ENCODE data around the gene CEP43.
A peak's percentile ranks its signal among the peaks of the same experiment; 100 is the strongest.
"Not testable (repeated sequence)": the region's sequence is repeated elsewhere in the genome, so short reads cannot be mapped to it uniquely, and the experiment has no call there.

CEP43 gene

DNA sequence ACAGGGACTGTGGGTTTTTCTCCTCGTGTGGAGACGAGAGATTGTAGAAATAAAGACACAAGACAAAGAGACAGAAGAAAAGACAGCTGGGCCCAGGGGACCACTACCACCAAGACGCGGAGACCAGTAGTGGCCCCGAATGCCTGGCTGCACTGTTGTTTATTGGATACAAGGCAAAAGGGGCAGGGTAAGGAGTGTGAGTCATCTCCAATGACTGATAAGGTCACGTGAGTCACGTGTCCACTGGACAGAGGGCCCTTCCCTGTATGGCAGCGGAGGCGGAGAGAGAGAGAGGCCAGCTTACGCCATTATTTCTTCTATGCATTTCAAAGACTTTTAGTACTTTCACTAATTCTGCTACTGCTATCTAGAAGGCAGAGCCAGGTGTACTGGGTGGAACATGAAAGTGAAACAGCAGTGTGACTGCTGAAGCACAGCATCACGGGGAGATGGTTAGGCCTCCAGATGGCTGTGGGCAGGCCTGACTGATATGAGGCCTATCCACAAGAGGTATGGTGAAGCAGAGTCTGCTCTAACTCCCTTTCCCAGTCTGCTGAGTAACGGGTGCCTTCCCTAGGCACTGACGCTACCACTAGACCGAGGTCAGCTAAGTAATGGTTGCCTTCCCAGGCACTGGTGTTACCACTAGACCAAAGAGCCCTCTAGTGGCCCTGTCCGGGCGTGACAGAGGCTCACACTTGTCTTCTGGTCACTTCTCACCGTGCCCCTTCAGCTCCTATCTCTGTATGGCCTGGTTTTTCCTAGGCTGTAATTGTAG lies 48.1 kb upstream of the CEP43 start:
- not testable (repeated sequence) for H3K4ac ChIP-seq (ENCODE audit: low read depth in 1 of 2, low read length in 2 of 2); H3K23ac ChIP-seq (ENCODE audit: low read length in 2 of 2); H2BK5ac ChIP-seq (ENCODE audit: low read depth, low read length, poor library complexity, severe bottlenecking); H3K4me2 ChIP-seq (ENCODE audit: low read length, poor library complexity, severe bottlenecking); H3K14ac ChIP-seq (ENCODE audit: low read length in 2 of 2); H4K8ac ChIP-seq (ENCODE audit: low read length); H3K18ac ChIP-seq (ENCODE audit: low read depth in 1 of 2, low read length in 2 of 2); H4K91ac ChIP-seq (ENCODE audit: low read length); H2AK5ac ChIP-seq (ENCODE audit: low read length, severe bottlenecking); H3K9me3 ChIP-seq (ENCODE audit: control insufficient read depth, low read length); H2BK15ac ChIP-seq (ENCODE audit: low read depth, poor library complexity, severe bottlenecking); H3K4me3 ChIP-seq (ENCODE audit: insufficient read depth in 1 of 2, low read depth in 1 of 2, low read length in 2 of 2); H3K27ac ChIP-seq (ENCODE audit: low read length, poor library complexity, severe bottlenecking); H2BK120ac ChIP-seq (ENCODE audit: low read depth, low read length); H2AFZ ChIP-seq (ENCODE audit: low read depth, low read length); H3K27me3 ChIP-seq (ENCODE audit: control insufficient read depth in 1 of 2, insufficient read depth in 1 of 2, low read length in 2 of 2); H2BK12ac ChIP-seq (ENCODE audit: low read length in 2 of 2); H3K9ac ChIP-seq (ENCODE audit: low read length)
- peak; percentile 53 for DNase-seq
- WGBS, result 85% methylated on average over 14 of the region's 17 CpGs
- peaks cover 0 to 40% of the 10 kb centered on the region in 2 experiments for H3K36me3 ChIP-seq (ENCODE audit: control insufficient read depth in 1 of 2, insufficient read depth in 2 of 2, low read depth in 1 of 2, low read length in 2 of 2)
- peaks cover 24% of the 10 kb centered on the region for H3K79me1 ChIP-seq (replicated peaks; ENCODE audit: low read length, poor library complexity, severe bottlenecking)
- peaks cover 12% of the 10 kb centered on the region for H3K4me1 ChIP-seq (ENCODE audit: control insufficient read depth, insufficient read depth, low read depth, low read length)

DNA sequence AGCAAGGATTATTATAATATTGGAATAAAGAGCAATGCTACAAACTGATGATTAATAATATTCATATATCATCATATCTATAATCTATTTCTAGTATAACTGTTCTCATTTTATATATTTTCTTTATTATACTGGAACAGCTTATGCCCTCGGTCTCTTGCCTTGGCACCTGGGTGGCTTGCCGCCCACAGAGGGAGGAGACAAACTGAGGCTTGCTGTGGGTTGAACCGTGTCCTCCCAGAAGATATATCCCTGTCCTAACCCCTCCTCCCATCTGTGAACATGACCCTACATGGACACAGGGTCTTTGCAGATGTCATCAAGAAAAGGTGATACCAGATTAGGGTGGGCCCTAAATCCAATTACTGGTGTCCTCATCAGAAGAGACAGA lies 47.5 kb upstream of the CEP43 start:
- H3K36me3 ChIP-seq (ENCODE audit: control insufficient read depth in 1 of 2, insufficient read depth in 2 of 2, low read depth in 1 of 2, low read length in 2 of 2), result peaks cover 0 to 37% of the 10 kb centered on the region in 2 experiments
- no peak overlapping the region for H2BK5ac ChIP-seq (ENCODE audit: low read depth, low read length, poor library complexity, severe bottlenecking)
- H2AK5ac ChIP-seq (ENCODE audit: low read length, severe bottlenecking), result no peak overlapping the region
- H2AFZ ChIP-seq (ENCODE audit: low read depth, low read length), result no peak overlapping the region
- peaks cover 22% of the 10 kb centered on the region for H3K79me1 ChIP-seq (replicated peaks; ENCODE audit: low read length, poor library complexity, severe bottlenecking)
- H3K23ac ChIP-seq (ENCODE audit: low read length in 2 of 2), result no peak overlapping the region
- H3K9me3 ChIP-seq (ENCODE audit: control insufficient read depth, low read length), result no peaks in the 10 kb centered on the region
- H2BK15ac ChIP-seq (ENCODE audit: low read depth, poor library complexity, severe bottlenecking), result no peak overlapping the region
- no peak overlapping the region for H4K8ac ChIP-seq (ENCODE audit: low read length)
- no peak overlapping the region for H3K18ac ChIP-seq (ENCODE audit: low read depth in 1 of 2, low read length in 2 of 2)
- H3K4me3 ChIP-seq (ENCODE audit: insufficient read depth in 1 of 2, low read depth in 1 of 2, low read length in 2 of 2), result no peak overlapping the region
- no peak overlapping the region for H3K14ac ChIP-seq (ENCODE audit: low read length in 2 of 2)
- no peaks in the 10 kb centered on the region for H3K27me3 ChIP-seq (ENCODE audit: control insufficient read depth in 1 of 2, insufficient read depth in 1 of 2, low read length in 2 of 2)
- H3K4me2 ChIP-seq (ENCODE audit: low read length, poor library complexity, severe bottlenecking), result no peak overlapping the region
- H3K9ac ChIP-seq (ENCODE audit: low read length), result no peak overlapping the region
- no peak overlapping the region for H2BK120ac ChIP-seq (ENCODE audit: low read depth, low read length)
- DNase-seq, result no peak
- no peak overlapping the region for H4K91ac ChIP-seq (ENCODE audit: low read length)
- H3K4me1 ChIP-seq (ENCODE audit: control insufficient read depth, insufficient read depth, low read depth, low read length), result peaks cover 13% of the 10 kb centered on the region
- H3K4ac ChIP-seq (ENCODE audit: low read depth in 1 of 2, low read length in 2 of 2), result no peak overlapping the region
- no peak overlapping the region for H3K27ac ChIP-seq (ENCODE audit: low read length, poor library complexity, severe bottlenecking)
- WGBS, result 96% methylated on average over 3 of the region's 3 CpGs
- no peak overlapping the region for H2BK12ac ChIP-seq (ENCODE audit: low read length in 2 of 2)

DNA sequence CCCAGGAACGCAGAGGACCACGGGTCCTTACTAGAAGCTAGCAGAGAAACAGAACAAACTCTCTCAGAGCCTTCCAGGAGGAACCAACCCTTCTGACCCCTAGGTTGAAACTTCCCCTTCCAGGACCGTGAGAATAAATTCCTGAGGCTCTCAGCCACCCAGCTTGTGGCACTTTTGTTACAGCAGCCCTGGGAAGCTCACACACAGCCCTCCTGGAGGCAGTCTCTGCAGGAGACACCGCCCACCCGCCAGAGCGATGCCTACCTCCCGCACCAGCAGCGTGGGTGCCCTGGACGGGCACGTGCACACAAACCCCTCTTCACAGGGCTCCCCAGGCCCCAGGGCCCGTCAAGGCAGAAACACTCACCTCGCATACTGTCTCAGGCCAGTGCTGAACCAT lies 47.1 kb upstream of the CEP43 start:
- Histone ChIP-seq H3K23ac (ENCODE audit: low read length in 2 of 2) (no peak overlapping the region), H2BK120ac (ENCODE audit: low read depth, low read length) (no peak overlapping the region), H3K9ac (ENCODE audit: low read length) (no peak overlapping the region), H4K91ac (ENCODE audit: low read length) (no peak overlapping the region), H2AFZ (ENCODE audit: low read depth, low read length) (no peak overlapping the region), H2BK5ac (ENCODE audit: low read depth, low read length, poor library complexity, severe bottlenecking) (no peak overlapping the region), H3K4me1 (ENCODE audit: control insufficient read depth, insufficient read depth, low read depth, low read length) (peaks cover 18% of the 10 kb centered on the region), H3K4me3 (ENCODE audit: insufficient read depth in 1 of 2, low read depth in 1 of 2, low read length in 2 of 2) (no peak overlapping the region), H3K4ac (ENCODE audit: low read depth in 1 of 2, low read length in 2 of 2) (no peak overlapping the region), H3K36me3 (ENCODE audit: control insufficient read depth in 1 of 2, insufficient read depth in 2 of 2, low read depth in 1 of 2, low read length in 2 of 2) (peaks cover 0 to 33% of the 10 kb centered on the region in 2 experiments), H3K18ac (ENCODE audit: low read depth in 1 of 2, low read length in 2 of 2) (no peak overlapping the region), H3K79me1 (replicated peaks; ENCODE audit: low read length, poor library complexity, severe bottlenecking) (peaks cover 22% of the 10 kb centered on the region), H4K8ac (ENCODE audit: low read length) (no peak overlapping the region), H3K4me2 (ENCODE audit: low read length, poor library complexity, severe bottlenecking) (no peak overlapping the region), H3K27ac (ENCODE audit: low read length, poor library complexity, severe bottlenecking) (no peak overlapping the region), H3K27me3 (ENCODE audit: control insufficient read depth in 1 of 2, insufficient read depth in 1 of 2, low read length in 2 of 2) (no peaks in the 10 kb centered on the region), H2BK12ac (ENCODE audit: low read length in 2 of 2) (no peak overlapping the region), H3K9me3 (ENCODE audit: control insufficient read depth, low read length) (no peaks in the 10 kb centered on the region), H2AK5ac (ENCODE audit: low read length, severe bottlenecking) (no peak overlapping the region), H3K14ac (ENCODE audit: low read length in 2 of 2) (no peak overlapping the region), H2BK15ac (ENCODE audit: low read depth, poor library complexity, severe bottlenecking) (no peak overlapping the region)
- no peak for DNase-seq
- 93% methylated on average over 11 of the region's 12 CpGs for WGBS

DNA sequence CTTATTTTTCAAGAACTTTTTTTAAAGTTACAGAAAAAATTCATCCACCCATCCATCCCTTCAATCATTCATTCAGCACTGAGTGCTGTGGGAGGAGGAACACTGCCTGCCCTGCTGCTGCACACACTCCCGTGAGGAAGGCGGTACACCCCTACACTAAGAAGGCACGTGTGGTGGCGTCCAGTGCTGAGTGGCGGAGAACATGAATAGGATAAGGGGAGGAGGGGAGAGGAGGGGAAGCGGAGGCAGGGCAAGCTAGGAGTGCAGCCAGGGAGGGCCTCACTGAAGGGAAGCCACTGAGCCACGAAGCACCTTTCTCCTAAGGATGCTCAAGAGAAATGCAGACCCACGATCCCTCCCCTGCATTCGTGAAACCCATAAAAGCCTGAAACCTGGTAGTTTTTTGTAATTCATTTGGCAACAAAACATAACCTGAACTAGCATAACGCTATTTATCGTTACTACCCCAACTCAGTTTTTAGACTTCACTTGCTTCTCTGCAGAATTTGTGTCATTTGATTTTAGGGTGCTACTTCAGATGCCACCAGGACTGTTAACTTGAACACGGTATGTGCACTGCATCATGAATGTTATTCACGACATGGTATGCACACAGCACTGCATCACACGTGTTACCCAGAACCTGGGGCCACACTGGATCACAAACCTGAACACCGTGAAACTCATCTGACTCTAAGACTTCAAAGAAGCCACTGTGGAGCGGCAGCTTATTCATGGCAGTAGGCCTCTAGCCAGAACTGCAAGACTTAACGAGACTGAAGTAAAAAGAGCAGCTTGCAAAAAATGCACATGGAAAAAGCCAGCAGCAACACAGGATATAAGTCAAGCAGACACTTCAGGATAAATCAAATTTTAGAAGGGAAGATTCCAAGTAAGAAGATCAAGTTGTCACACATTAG lies 46.4 kb upstream of the CEP43 start:
- H3K23ac ChIP-seq (ENCODE audit: low read length in 2 of 2), result no peak overlapping the region
- no peak overlapping the region for H2BK12ac ChIP-seq (ENCODE audit: low read length in 2 of 2)
- no peak overlapping the region for H3K4me2 ChIP-seq (ENCODE audit: low read length, poor library complexity, severe bottlenecking)
- peaks cover 24% of the 10 kb centered on the region for H3K4me1 ChIP-seq (ENCODE audit: control insufficient read depth, insufficient read depth, low read depth, low read length)
- H2BK15ac ChIP-seq (ENCODE audit: low read depth, poor library complexity, severe bottlenecking), result no peak overlapping the region
- no peaks in the 10 kb centered on the region for H3K9me3 ChIP-seq (ENCODE audit: control insufficient read depth, low read length)
- no peak overlapping the region for H3K4me3 ChIP-seq (ENCODE audit: insufficient read depth in 1 of 2, low read depth in 1 of 2, low read length in 2 of 2)
- H2AK5ac ChIP-seq (ENCODE audit: low read length, severe bottlenecking), result no peak overlapping the region
- H2BK120ac ChIP-seq (ENCODE audit: low read depth, low read length), result no peak overlapping the region
- no peak overlapping the region for H3K9ac ChIP-seq (ENCODE audit: low read length)
- H3K27ac ChIP-seq (ENCODE audit: low read length, poor library complexity, severe bottlenecking), result no peak overlapping the region
- no peak overlapping the region for H3K4ac ChIP-seq (ENCODE audit: low read depth in 1 of 2, low read length in 2 of 2)
- no peak for DNase-seq
- peak overlapping the region in 1 of 2 experiments; percentile 44 for H3K14ac ChIP-seq (ENCODE audit: low read length in 2 of 2)
- H2AFZ ChIP-seq (ENCODE audit: low read depth, low read length), result no peak overlapping the region
- no peak overlapping the region for H3K18ac ChIP-seq (ENCODE audit: low read depth in 1 of 2, low read length in 2 of 2)
- no peak overlapping the region for H4K8ac ChIP-seq (ENCODE audit: low read length)
- H2BK5ac ChIP-seq (ENCODE audit: low read depth, low read length, poor library complexity, severe bottlenecking), result no peak overlapping the region
- H3K27me3 ChIP-seq (ENCODE audit: control insufficient read depth in 1 of 2, insufficient read depth in 1 of 2, low read length in 2 of 2), result no peaks in the 10 kb centered on the region
- H3K36me3 ChIP-seq (ENCODE audit: control insufficient read depth in 1 of 2, insufficient read depth in 2 of 2, low read depth in 1 of 2, low read length in 2 of 2), result peaks cover 0 to 28% of the 10 kb centered on the region in 2 experiments
- 94% methylated on average over 17 of the region's 17 CpGs for whole genome bisulfite sequencing
- H4K91ac ChIP-seq (ENCODE audit: low read length), result no peak overlapping the region
- H3K79me1 ChIP-seq (replicated peaks; ENCODE audit: low read length, poor library complexity, severe bottlenecking), result peaks cover 20% of the 10 kb centered on the region
